Immature natural killer cell (primary cell): ENCODE measurements around the gene SLC9A3. TPM values are rescaled to one million over a fixed set of nuclear protein-coding genes. Genes with fewer than 3 reads are reported as not detected.

ENCODE experiments used
- DNase-seq, 3 donors: peaks; one replicate each; pipeline ENCODE4 v3.0.0; 2022; ENCODE audit warnings: mixed read lengths in 1 of 3
- H3K27ac Mint-ChIP-seq, 6 donors: one replicate each; pipeline ENCODE4 v1.8.0; 2020; ENCODE audit warnings: mixed read lengths in 6 of 6, mild to moderate bottlenecking in 5 of 6, inconsistent platforms in 4 of 6, moderate library complexity in 3 of 6
- H3K27me3 Mint-ChIP-seq, 3 donors: one replicate each; pipeline ENCODE4 v1.8.0; 2020 to 2021; ENCODE audit warnings: low read depth in 3 of 3, mild to moderate bottlenecking in 3 of 3, mixed read lengths in 3 of 3, moderate library complexity in 3 of 3, inconsistent platforms in 1 of 3
- H3K36me3 Mint-ChIP-seq, 3 donors: one replicate each; pipeline ENCODE4 v1.8.0; 2020; ENCODE audit warnings: mixed read lengths in 3 of 3, inconsistent platforms in 2 of 3, mild to moderate bottlenecking in 2 of 3
- H3K4me1 Mint-ChIP-seq, 2 donors: one replicate each; pipeline ENCODE4 v1.8.0; 2020; ENCODE audit warnings: inconsistent platforms in 2 of 2, mild to moderate bottlenecking in 2 of 2, mixed read lengths in 2 of 2, moderate library complexity in 1 of 2
- H3K4me3 Mint-ChIP-seq, 5 donors: one replicate each; pipeline ENCODE4 v1.8.0; 2020; ENCODE audit warnings: mild to moderate bottlenecking in 5 of 5, mixed read lengths in 5 of 5, inconsistent platforms in 3 of 5, moderate library complexity in 3 of 5
- H3K9me3 Mint-ChIP-seq, 6 donors: one replicate each; pipeline ENCODE4 v1.8.0; 2020; ENCODE audit warnings: mild to moderate bottlenecking in 6 of 6, mixed read lengths in 6 of 6, inconsistent platforms in 4 of 6, moderate library complexity in 3 of 6
- polyA plus RNA-seq, 3 donors: library from polyadenylated mRNA; unstranded; fragments of 300-500 nt; fragmentation: Illumina TruSeq; gene quantifications; one replicate each; pipeline ENCODE4 v1.2.3, GENCODE V29; 2021

The SLC9A3 gene
- polyA plus RNA-seq, 3 donors from 2014 or later, result 0.66 to 1.7 (median 1.5) TPM

GRCh38 chr5:521680-522079, 2.6 kb downstream of the SLC9A3 start:
- Mint-ChIP-seq H3K9me3 (peaks cover 0 to 2% (median 0%) of the 10 kb centered on the region in 6 donors), H3K27ac (no peak overlapping the region), H3K36me3 (no peaks in the 10 kb centered on the region), H3K27me3 (peaks cover 14 to 19% (median 17%) of the 10 kb centered on the region in 3 donors), H3K4me3 (no peak overlapping the region), H3K4me1 (peaks cover 0 to 12% of the 10 kb centered on the region in 2 donors)
- no peak for DNase-seq

GRCh38 chr5:520850-521226, 3.4 kb downstream of the SLC9A3 start:
- Mint-ChIP-seq H3K27ac (no peak overlapping the region), H3K4me3 (no peak overlapping the region), H3K27me3 (peaks cover 13 to 20% (median 17%) of the 10 kb centered on the region in 3 donors), H3K9me3 (peaks cover 0 to 2% (median 0%) of the 10 kb centered on the region in 6 donors), H3K36me3 (no peaks in the 10 kb centered on the region), H3K4me1 (peaks cover 0 to 8% of the 10 kb centered on the region in 2 donors)
- DNase-seq, result no peak

GRCh38 chr5:520196-520849, 3.9 kb downstream of the SLC9A3 start:
- no peak for DNase-seq
- H3K36me3 Mint-ChIP-seq, result no peaks in the 10 kb centered on the region
- H3K27ac Mint-ChIP-seq, result no peak overlapping the region
- peaks cover 0 to 5% of the 10 kb centered on the region in 2 donors for H3K4me1 Mint-ChIP-seq
- no peak overlapping the region for H3K4me3 Mint-ChIP-seq
- H3K27me3 Mint-ChIP-seq, result peaks cover 11 to 20% (median 14%) of the 10 kb centered on the region in 3 donors
- peaks cover 0 to 2% (median 0%) of the 10 kb centered on the region in 6 donors for H3K9me3 Mint-ChIP-seq

- DNase-seq, result no peak
- Mint-ChIP-seq H3K27ac (no peak overlapping the region), H3K27me3 (peaks cover 10 to 17% (median 14%) of the 10 kb centered on the region in 3 donors), H3K4me3 (no peak overlapping the region), H3K4me1 (no peaks in the 10 kb centered on the region), H3K9me3 (no peaks in the 10 kb centered on the region), H3K36me3 (no peaks in the 10 kb centered on the region)
These were observed 5.5 kb downstream of the SLC9A3 start for GRCh38 chr5:518721-519120.

GRCh38 chr5:517535-518100, 6.6 kb downstream of the SLC9A3 start:
- no peak overlapping the region for H3K4me3 Mint-ChIP-seq
- peaks cover 7 to 16% (median 8%) of the 10 kb centered on the region in 3 donors for H3K27me3 Mint-ChIP-seq
- H3K9me3 Mint-ChIP-seq, result no peaks in the 10 kb centered on the region

GRCh38 chr5:516980-517379, 7.3 kb downstream of the SLC9A3 start:
- Mint-ChIP-seq H3K27ac (no peak overlapping the region), H3K4me1 (no peaks in the 10 kb centered on the region), H3K9me3 (no peaks in the 10 kb centered on the region), H3K36me3 (no peaks in the 10 kb centered on the region), H3K4me3 (no peak overlapping the region), H3K27me3 (peaks cover 8 to 18% (median 9%) of the 10 kb centered on the region in 3 donors)
- DNase-seq, result no peak

More at GRCh38 chr5:517535-518100, 6.6 kb downstream of the SLC9A3 start:
- H3K27ac Mint-ChIP-seq, result no peak overlapping the region
- H3K36me3 Mint-ChIP-seq, result no peaks in the 10 kb centered on the region
- no peaks in the 10 kb centered on the region for H3K4me1 Mint-ChIP-seq
- DNase-seq, result no peak

- peaks cover 6 to 15% (median 8%) of the 10 kb centered on the region in 3 donors for H3K27me3 Mint-ChIP-seq
- no peaks in the 10 kb centered on the region for H3K9me3 Mint-ChIP-seq
- H3K4me3 Mint-ChIP-seq, result no peak overlapping the region
- DNase-seq, result no peak
- H3K36me3 Mint-ChIP-seq, result no peaks in the 10 kb centered on the region
- H3K4me1 Mint-ChIP-seq, result no peaks in the 10 kb centered on the region
- H3K27ac Mint-ChIP-seq, result no peak overlapping the region
These were observed 7.8 kb downstream of the SLC9A3 start for GRCh38 chr5:516338-516925.

- no peak overlapping the region for H3K27ac Mint-ChIP-seq
These were observed 8.9 kb downstream of the SLC9A3 start for GRCh38 chr5:515273-515836.

GRCh38 chr5:514673-515072, 9.6 kb downstream of the SLC9A3 start:
- no peak overlapping the region for H3K4me3 Mint-ChIP-seq
- no peak for DNase-seq
- H3K27me3 Mint-ChIP-seq, result peaks cover 5 to 15% (median 5%) of the 10 kb centered on the region in 3 donors
- H3K36me3 Mint-ChIP-seq, result no peaks in the 10 kb centered on the region
- H3K4me1 Mint-ChIP-seq, result no peaks in the 10 kb centered on the region
- no peak overlapping the region for H3K27ac Mint-ChIP-seq
- no peaks in the 10 kb centered on the region for H3K9me3 Mint-ChIP-seq

More at GRCh38 chr5:515273-515836, 8.9 kb downstream of the SLC9A3 start:
- DNase-seq, result no peak
- Mint-ChIP-seq H3K4me3 (no peak overlapping the region), H3K4me1 (no peaks in the 10 kb centered on the region), H3K9me3 (no peaks in the 10 kb centered on the region), H3K36me3 (no peaks in the 10 kb centered on the region), H3K27me3 (peaks cover 5 to 15% (median 5%) of the 10 kb centered on the region in 3 donors)

GRCh38 chr5:514101-514485, 10.2 kb downstream of the SLC9A3 start:
- no peak for DNase-seq
- no peaks in the 10 kb centered on the region for H3K9me3 Mint-ChIP-seq
- H3K4me3 Mint-ChIP-seq, result no peak overlapping the region
- no peak overlapping the region for H3K27ac Mint-ChIP-seq
- H3K4me1 Mint-ChIP-seq, result no peaks in the 10 kb centered on the region
- peaks cover 5 to 15% (median 5%) of the 10 kb centered on the region in 3 donors for H3K27me3 Mint-ChIP-seq
- H3K36me3 Mint-ChIP-seq, result no peaks in the 10 kb centered on the region

GRCh38 chr5:513216-514100, 10.8 kb downstream of the SLC9A3 start:
- Mint-ChIP-seq H3K4me3 (no peak overlapping the region), H3K9me3 (no peaks in the 10 kb centered on the region), H3K27ac (peak overlapping the region in 1 of 6 donors; percentile 31), H3K27me3 (peaks cover 3 to 13% (median 5%) of the 10 kb centered on the region in 3 donors), H3K4me1 (no peaks in the 10 kb centered on the region), H3K36me3 (no peaks in the 10 kb centered on the region)
- DNase-seq, result no peak

- H3K9me3 Mint-ChIP-seq, result no peaks in the 10 kb centered on the region
- H3K27me3 Mint-ChIP-seq, result peaks cover 2 to 9% (median 2%) of the 10 kb centered on the region in 3 donors
- no peak overlapping the region for H3K4me3 Mint-ChIP-seq
- no peaks in the 10 kb centered on the region for H3K36me3 Mint-ChIP-seq
- no peaks in the 10 kb centered on the region for H3K4me1 Mint-ChIP-seq
- peak overlapping the region in 1 of 6 donors; percentile 52 for H3K27ac Mint-ChIP-seq
- DNase-seq, result no peak
These were observed 12.8 kb downstream of the SLC9A3 start for GRCh38 chr5:511476-511875.

GRCh38 chr5:510521-510920, 13.7 kb downstream of the SLC9A3 start:
- Mint-ChIP-seq H3K27me3 (peaks cover 0 to 8% (median 2%) of the 10 kb centered on the region in 3 donors), H3K4me3 (no peak overlapping the region), H3K4me1 (no peaks in the 10 kb centered on the region), H3K9me3 (no peaks in the 10 kb centered on the region), H3K36me3 (no peaks in the 10 kb centered on the region), H3K27ac (no peak overlapping the region)
- DNase-seq, result no peak
